ENCODE data around the gene PKDCC. TPM values are rescaled to one million over a fixed set of nuclear protein-coding genes. Genes with fewer than 3 reads are reported as not detected.

PKDCC gene
- total RNA-seq, 1 experiment from 2014 or later: 60.1 TPM

DNA sequence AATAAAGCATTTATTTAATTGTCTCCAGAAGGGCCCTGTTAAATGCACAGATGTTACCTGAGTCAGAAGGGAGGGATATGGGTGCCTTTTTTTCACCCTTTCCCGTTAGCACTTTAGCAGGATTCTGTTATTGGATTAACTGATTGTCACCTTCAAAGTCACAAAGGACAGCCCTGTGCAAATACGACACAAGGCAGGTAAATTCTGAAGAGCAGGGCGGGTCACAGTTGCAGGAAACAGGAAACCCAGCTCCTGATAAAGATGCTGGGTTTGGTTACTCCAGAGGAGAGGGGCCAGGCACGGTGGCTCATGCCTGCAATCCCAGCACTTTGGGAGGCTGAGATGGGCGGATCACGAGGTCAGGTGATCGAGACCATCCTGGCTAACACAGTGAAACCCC is 11.4 kb upstream of the PKDCC start:
- no peaks in the 10 kb centered on the region for H3K36me3 ChIP-seq
- H3K27me3 ChIP-seq (replicated peaks): no peaks in the 10 kb centered on the region
- no peak overlapping the region for H3K27ac ChIP-seq
- H3K4me1 ChIP-seq (replicated peaks): no peaks in the 10 kb centered on the region
- H3K9me3 ChIP-seq (replicated peaks): no peaks in the 10 kb centered on the region
- no peak for DNase-seq (ENCODE audit: low read depth in 1 of 2, low spot score in 2 of 2)
- H3K4me3 ChIP-seq: no peak overlapping the region

DNA sequence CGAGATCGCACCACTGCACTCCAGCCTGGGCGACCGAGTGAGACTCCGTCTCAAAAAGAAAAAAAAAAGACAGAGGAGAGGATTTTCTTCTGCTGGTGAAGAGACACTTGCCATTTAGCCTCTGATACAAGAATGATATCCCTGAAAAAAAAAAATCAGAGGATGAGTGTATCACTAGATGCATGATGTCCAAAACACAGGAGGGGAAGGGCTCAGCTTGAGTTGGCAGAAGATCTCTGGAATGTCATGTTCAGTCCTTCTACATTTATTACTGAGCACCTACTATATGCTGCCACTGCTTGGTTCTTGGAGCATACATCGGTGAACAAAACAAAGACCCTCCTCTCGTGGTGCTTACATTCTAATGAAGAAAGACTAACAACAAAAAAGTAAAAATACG is 10.9 kb upstream of the PKDCC start:
- Histone ChIP-seq H3K36me3 (no peaks in the 10 kb centered on the region), H3K4me3 (no peak overlapping the region), H3K9me3 (replicated peaks) (no peaks in the 10 kb centered on the region), H3K27ac (no peak overlapping the region), H3K27me3 (replicated peaks) (no peaks in the 10 kb centered on the region), H3K4me1 (replicated peaks) (no peaks in the 10 kb centered on the region)
- no peak for DNase-seq (ENCODE audit: low read depth in 1 of 2, low spot score in 2 of 2)

DNA sequence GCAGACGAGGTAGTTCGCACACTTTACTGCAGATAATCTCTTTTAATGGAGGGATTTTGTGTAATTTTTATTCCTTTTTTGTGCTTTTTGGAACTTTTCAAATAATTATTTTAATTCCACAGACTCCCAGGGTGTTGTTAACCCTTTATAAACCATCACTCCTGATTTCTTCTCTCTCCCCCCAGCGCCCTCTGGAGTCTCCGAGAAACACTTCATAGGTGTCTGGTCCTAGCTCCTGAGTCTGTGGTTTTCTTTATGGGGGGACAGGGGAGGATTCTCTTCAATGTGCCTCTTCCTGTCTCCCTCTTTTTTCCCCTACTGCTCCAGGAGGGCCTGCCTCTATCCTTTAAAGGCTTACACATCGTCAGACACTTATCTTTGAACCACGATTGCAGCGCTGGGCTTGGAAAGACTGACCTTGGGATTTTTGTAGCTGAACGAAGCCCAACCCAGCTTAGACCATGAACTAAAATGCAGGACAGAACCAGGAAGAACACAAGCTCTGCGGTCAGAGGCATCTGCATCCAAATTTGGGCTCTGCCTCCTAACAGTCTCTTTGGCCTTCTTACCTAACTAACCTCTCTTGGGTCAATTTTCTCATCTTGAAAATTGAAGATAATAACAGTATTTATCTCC is 7.1 kb upstream of the PKDCC start:
- no peaks in the 10 kb centered on the region for H3K27me3 ChIP-seq (replicated peaks)
- no peak overlapping the region for H3K27ac ChIP-seq
- no peak for DNase-seq (ENCODE audit: low read depth in 1 of 2, low spot score in 2 of 2)

DNA sequence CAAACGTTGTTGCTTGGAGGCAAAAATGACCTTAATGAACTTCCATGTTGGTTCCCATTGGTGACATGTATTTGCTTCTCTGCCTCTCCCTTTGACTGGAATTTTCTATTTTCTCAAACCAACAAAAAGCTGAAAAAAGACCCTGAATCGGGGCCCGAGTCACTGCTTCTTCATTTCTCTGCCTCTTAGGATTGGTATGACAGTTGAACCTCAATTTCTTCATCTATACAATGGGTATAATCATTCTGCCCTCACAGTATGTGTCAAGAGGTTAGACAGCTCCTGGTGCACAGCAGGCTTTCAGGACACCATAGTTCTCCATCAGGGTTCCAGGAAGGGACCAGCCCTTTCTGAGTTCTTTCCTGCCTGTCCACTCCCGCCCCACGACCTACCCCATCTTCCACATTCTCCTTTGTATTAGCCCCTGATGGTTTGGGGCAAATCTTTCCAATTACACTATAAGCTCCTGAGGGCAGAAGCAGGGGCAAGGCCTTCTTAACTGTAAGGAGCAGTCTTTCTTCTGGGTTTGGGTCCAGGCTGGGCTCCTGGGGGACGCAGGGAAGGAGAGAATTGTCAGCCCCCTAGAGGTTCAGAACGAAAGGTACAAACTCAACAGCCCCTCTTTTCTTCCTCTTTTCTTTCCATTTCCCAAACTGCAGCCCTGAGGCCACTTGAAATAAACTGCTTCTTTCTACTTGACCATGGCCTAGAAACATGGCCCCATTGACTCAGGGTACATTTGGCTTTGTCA is 6.3 kb upstream of the PKDCC start:
- Histone ChIP-seq H3K4me3 (no peak overlapping the region), H3K27ac (no peak overlapping the region), H3K9me3 (replicated peaks) (no peaks in the 10 kb centered on the region), H3K27me3 (replicated peaks) (no peaks in the 10 kb centered on the region), H3K4me1 (replicated peaks) (peaks cover 17% of the 10 kb centered on the region), H3K36me3 (no peaks in the 10 kb centered on the region)
- no peak for DNase-seq (ENCODE audit: low read depth in 1 of 2, low spot score in 2 of 2)

More for the DNA sequence above, 7.1 kb upstream of the PKDCC start:
- Histone ChIP-seq H3K9me3 (replicated peaks) (no peaks in the 10 kb centered on the region), H3K4me3 (no peak overlapping the region), H3K4me1 (replicated peaks) (peaks cover 11% of the 10 kb centered on the region), H3K36me3 (no peaks in the 10 kb centered on the region)

DNA sequence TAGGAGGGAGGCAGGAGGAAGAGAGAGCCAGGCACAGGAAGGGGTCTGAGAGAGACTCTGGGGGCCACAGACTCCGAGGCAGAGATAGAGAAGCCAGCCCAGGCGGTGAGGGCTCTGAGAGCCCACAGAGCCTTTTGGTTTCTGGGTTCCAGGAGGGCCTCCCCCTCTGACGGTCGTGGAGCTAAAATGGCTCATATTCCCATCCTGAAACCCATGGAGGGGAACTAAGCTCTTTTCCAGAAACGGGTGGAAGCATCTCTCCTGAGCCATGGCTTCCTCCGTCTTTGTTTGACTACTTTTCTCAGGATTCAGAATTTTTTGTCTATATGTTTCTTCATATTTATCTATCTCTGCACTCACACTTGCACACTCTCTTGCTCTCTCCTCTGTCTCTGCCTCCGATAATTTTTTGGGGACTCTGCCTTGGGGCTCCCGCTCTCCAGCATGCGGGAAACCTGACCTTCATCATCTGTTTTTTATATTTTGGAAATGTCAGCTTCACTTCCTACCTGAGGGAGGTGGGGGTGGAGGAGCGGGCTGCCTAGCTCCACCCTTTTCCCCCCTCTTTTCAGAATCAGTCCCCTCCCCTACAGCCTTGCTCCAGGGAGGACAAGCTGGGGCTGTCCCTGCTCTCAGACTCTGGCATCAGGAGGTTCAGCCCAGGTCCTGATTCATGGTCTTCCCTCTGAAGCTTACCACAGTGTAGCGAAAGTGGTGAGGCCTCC is 5.0 kb upstream of the PKDCC start:
- H3K36me3 ChIP-seq: no peaks in the 10 kb centered on the region
- H3K9me3 ChIP-seq (replicated peaks): no peaks in the 10 kb centered on the region; the same call in 1 of the 2 replicates
- no peak overlapping the region for H3K4me3 ChIP-seq
- H3K27ac ChIP-seq: no peak overlapping the region
- no peaks in the 10 kb centered on the region for H3K27me3 ChIP-seq (replicated peaks)
- peaks cover 27% of the 10 kb centered on the region for H3K4me1 ChIP-seq (replicated peaks)
- no peak for DNase-seq (ENCODE audit: low read depth in 1 of 2, low spot score in 2 of 2)

DNA sequence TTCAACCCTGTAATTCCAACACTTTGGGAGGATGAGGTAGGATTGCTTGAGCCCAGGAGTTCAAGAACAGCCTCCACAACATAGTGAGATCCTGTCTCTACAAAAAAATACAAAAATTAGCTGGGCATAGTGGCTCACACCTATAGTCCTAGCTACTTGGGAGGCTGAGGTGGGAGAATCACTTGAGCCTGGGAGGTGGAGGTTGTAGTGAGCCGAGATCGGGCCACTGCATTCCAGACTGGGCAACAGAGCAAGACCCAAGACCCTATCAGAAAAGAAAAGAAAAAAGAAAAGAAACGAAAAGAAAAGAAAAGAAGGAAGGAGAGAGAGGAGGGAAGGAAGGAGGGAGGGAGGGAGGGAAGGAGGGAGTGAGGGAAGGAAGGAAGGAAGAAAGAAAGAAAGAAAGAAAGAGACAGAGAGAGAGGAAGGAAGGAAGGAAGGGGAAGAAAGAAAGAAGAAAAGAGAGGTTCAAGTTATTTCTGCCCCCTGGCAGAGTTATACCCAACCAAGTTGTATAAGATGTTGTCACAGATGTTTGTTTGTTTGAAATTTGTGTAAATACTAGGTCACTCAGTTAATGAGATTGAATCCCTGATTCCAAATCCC is 3.9 kb upstream of the PKDCC start:
- DNase-seq (ENCODE audit: low read depth in 1 of 2, low spot score in 2 of 2): no peak
- Histone ChIP-seq H3K27ac (no peak overlapping the region), H3K4me3 (no peak overlapping the region), H3K4me1 (replicated peaks) (peaks cover 32% of the 10 kb centered on the region), H3K36me3 (no peaks in the 10 kb centered on the region), H3K9me3 (replicated peaks) (no peaks in the 10 kb centered on the region; the same call in none of the 2 replicates), H3K27me3 (replicated peaks) (no peaks in the 10 kb centered on the region)

DNA sequence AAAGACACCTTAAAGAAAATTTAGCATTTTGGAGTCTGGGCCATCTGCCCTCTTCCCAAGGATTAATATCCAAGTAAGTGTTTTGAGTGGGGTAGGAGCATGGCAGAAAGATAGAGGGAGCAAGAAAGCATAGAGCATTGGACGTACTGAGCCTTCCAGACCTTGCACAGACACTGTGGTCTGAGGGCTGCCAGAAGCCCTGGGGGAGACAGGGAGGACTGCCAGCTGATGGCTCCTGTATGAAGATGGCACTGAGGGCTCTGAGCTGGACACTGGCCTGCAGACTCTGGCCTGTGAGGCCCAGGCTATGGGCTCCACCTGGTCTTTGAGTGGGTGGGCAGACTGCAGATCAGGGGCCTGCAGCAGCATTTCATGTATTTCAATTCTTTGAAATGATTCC is 2.9 kb upstream of the PKDCC start:
- DNase-seq (ENCODE audit: low read depth in 1 of 2, low spot score in 2 of 2): peak in 1 of 2 experiments; percentile 20
- no peaks in the 10 kb centered on the region for H3K36me3 ChIP-seq
- H3K27me3 ChIP-seq (replicated peaks): no peaks in the 10 kb centered on the region
- no peaks in the 10 kb centered on the region; the same call in none of the 2 replicates for H3K9me3 ChIP-seq (replicated peaks)
- peaks cover 42% of the 10 kb centered on the region for H3K4me1 ChIP-seq (replicated peaks)
- no peak overlapping the region for H3K27ac ChIP-seq
- no peak overlapping the region for H3K4me3 ChIP-seq

DNA sequence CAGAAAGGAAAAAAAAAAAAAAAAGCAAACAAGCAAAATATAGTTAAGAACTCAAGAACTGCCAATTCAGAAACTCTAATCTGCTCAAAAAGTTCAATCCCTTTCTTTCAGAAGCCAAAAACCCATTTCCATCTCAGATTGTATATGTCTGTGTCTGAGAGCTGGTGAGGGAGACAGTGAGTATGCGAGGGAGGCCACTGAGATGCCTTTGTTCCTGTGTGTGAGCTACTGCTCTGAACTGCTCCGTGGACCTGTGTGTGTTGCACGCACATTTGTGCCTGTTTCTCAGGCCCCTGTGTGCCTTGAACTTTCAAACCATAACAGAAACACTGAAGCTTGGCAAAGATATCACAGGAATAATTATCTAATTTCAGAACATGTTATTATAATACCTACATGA is 2.5 kb upstream of the PKDCC start:
- Histone ChIP-seq H3K27me3 (replicated peaks) (no peaks in the 10 kb centered on the region), H3K36me3 (peaks cover under 1% of the 10 kb centered on the region; the same call in 1 of the 2 replicates), H3K4me1 (replicated peaks) (peaks cover 46% of the 10 kb centered on the region), H3K9me3 (replicated peaks) (no peaks in the 10 kb centered on the region; the same call in none of the 2 replicates), H3K4me3 (no peak overlapping the region), H3K27ac (no peak overlapping the region)
- DNase-seq (ENCODE audit: low read depth in 1 of 2, low spot score in 2 of 2): peak in 1 of 2 experiments; percentile 20

DNA sequence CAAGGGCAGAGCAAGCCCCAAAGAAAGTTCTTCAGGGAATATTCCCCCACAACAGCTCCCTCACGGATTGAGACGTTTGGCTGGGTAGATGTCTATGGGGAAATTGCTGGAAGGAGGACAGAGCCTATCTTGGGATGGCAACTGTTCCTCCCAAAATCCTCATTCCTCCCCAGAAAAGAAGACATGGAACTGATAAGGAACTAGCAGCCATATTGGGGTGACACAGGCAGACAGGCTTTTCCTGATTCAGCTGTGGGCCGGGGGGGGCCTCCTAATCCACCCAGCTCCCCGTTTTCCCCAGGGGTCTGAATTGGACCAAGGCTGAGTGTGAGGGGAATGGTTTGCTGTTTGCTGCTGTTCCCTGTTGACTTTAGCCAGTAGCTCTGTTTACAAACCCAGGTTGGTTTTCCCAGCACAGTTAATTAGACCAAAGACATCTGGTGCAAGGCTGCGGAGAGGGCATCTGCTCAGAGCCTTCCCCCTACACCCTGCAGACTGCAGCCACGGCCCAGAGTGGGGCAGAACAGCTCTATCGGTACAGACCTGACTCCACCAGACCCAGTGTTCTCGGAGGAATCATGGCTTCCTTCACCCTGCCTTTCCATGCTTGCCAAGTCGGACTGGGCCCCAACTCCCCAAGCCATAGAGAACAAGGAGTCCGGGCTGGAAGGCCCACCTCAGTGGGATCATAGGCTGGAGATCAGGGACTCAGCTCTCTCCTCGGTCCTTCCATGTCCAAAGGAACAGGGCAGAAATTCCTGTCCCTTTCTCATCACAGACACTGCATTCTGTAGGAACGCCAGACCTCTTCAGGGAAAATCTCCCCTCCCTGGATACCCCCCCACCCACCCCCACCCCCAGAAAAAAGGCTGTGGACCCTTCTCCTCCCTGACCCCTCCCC is 1.7 kb upstream of the PKDCC start:
- Histone ChIP-seq H3K9me3 (replicated peaks) (no peaks in the 10 kb centered on the region; the same call in none of the 2 replicates), H3K4me1 (replicated peaks) (peaks cover 51% of the 10 kb centered on the region), H3K4me3 (no peak overlapping the region), H3K27me3 (replicated peaks) (no peaks in the 10 kb centered on the region), H3K36me3 (peaks cover 7% of the 10 kb centered on the region; the same call in 1 of the 2 replicates), H3K27ac (no peak overlapping the region)
- DNase-seq (ENCODE audit: low read depth in 1 of 2, low spot score in 2 of 2): peak in 1 of 2 experiments; percentile 18

DNA sequence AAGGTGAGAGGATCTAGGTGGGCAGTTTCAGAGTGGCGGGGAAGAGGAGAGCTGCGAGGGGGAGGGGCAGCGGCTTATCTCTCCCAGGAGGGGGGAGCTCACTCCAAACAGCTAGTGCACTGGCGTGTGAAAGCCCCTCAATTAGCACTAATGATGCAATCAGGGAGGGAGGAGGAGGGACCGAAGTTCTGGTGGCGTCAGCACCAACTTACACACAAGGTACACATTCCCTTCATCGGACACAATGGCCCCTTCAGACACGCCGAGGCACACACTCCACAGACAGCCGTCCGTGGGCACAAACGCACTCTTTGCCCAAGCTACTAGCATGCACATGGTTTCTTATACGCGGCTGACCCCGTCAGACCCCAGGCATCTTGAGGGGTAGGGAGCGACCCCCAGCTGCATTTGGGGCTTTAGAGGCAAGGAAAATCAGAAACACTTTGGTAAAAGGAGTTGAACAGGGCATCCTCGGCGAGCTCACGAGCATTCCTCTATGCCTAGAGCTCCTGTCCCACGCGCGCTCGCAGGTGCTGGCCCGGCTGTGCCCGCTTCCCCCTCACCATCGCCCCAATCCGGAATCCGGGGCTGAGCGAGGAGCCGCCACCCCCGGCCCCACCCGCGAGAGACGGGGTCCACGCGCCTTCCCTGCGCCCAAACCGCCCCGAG is 868 bp upstream of the PKDCC start:
- peaks cover 51% of the 10 kb centered on the region for H3K4me1 ChIP-seq (replicated peaks)
- H3K36me3 ChIP-seq: peaks cover 14% of the 10 kb centered on the region; the same call in 1 of the 2 replicates
- H3K27me3 ChIP-seq (replicated peaks): no peaks in the 10 kb centered on the region
- DNase-seq (ENCODE audit: low read depth in 1 of 2, low spot score in 2 of 2): peak in 1 of 2 experiments; percentile 32
- H3K27ac ChIP-seq: no peak overlapping the region
- H3K4me3 ChIP-seq: peak overlapping the region; percentile 88
- no peaks in the 10 kb centered on the region; the same call in none of the 2 replicates for H3K9me3 ChIP-seq (replicated peaks)

DNA sequence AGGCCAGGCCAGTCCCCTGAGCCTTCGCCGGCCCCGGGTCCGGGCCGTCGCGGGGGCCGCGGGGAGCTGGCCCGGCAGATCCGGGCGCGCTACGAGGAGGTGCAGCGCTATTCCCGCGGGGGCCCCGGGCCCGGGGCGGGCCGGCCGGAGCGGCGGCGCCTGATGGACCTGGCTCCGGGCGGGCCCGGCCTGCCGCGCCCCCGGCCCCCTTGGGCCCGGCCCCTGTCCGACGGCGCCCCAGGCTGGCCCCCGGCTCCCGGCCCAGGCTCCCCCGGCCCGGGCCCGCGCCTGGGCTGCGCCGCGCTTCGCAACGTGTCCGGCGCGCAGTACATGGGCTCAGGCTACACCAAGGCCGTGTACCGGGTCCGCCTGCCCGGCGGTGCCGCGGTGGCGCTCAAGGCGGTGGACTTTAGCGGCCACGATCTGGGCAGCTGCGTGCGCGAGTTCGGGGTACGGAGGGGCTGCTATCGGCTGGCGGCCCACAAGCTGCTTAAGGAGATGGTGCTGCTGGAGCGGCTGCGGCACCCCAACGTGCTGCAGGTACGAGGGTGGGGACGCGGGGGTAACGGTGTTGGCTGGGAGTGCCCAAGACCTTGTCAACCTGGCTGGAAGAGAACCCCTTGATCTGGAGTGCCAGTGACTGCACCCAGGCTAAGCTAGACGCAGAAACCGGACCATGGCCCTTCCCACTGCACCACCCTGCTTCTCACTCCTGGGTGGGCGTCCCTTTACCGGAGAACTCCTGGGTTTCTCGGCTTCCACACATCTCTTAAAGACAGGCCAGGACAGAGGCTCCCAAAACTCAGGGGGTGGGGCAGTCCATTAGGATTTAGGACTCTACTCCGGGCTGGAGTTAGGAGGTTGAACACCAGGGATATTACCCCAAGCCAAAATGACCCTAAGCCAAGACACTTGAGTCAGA is 739 bp downstream of the PKDCC start:
- Histone ChIP-seq H3K4me1 (replicated peaks) (peaks cover 58% of the 10 kb centered on the region), H3K4me3 (peak overlapping the region; percentile 88), H3K36me3 (peaks cover 27% of the 10 kb centered on the region), H3K9me3 (replicated peaks) (no peaks in the 10 kb centered on the region; the same call in none of the 2 replicates), H3K27ac (no peak overlapping the region), H3K27me3 (replicated peaks) (no peaks in the 10 kb centered on the region)
- DNase-seq (ENCODE audit: low read depth in 1 of 2, low spot score in 2 of 2): peak in 1 of 2 experiments; percentile 40
